Esophagus squamous epithelium (tissue), 4 donors: ENCODE measurements around the gene STAMBPL1.

Source experiments
- CTCF ChIP-seq, 6 experiments: fragments of 450-650 bp in 4 of 6; fragments of 200-600 bp in 2 of 6; sonication (generic) in 2 of 6; IDR thresholded peaks; one replicate each; pipeline ENCODE4 v1.5.1; 2016 to 2019; ENCODE audit warnings: antibody characterized with exemption in 6 of 6, mild to moderate bottlenecking in 4 of 6, moderate library complexity in 4 of 6
- POLR2A ChIP-seq, 4 donors: fragments of 450-650 bp; IDR thresholded peaks; one replicate each; pipeline ENCODE4 v1.6.1; 2017; ENCODE audit warnings: antibody characterized with exemption in 4 of 4, mild to moderate bottlenecking in 4 of 4, moderate library complexity in 3 of 4

- no peak for TF ChIP-seq CTCF (IDR thresholded peaks at IDR 0.05)
- no peak for TF ChIP-seq POLR2A (IDR thresholded peaks at IDR 0.05)
Measured at GRCh38 chr10:88852327-88852726, 27.7 kb upstream of the STAMBPL1 start.
